GM12801 (cell line): ENCODE results near the gene GIMAP8.

Experiments used
- CTCF ChIP-seq: IDR thresholded peaks from one replicate; pipeline ENCODE4 v1.5.1; 2011; ENCODE audit warnings: control low read depth; ENCODE audit not compliant: insufficient read length; ENCODE audit errors: extremely low read depth

Gene GIMAP8

DNA sequence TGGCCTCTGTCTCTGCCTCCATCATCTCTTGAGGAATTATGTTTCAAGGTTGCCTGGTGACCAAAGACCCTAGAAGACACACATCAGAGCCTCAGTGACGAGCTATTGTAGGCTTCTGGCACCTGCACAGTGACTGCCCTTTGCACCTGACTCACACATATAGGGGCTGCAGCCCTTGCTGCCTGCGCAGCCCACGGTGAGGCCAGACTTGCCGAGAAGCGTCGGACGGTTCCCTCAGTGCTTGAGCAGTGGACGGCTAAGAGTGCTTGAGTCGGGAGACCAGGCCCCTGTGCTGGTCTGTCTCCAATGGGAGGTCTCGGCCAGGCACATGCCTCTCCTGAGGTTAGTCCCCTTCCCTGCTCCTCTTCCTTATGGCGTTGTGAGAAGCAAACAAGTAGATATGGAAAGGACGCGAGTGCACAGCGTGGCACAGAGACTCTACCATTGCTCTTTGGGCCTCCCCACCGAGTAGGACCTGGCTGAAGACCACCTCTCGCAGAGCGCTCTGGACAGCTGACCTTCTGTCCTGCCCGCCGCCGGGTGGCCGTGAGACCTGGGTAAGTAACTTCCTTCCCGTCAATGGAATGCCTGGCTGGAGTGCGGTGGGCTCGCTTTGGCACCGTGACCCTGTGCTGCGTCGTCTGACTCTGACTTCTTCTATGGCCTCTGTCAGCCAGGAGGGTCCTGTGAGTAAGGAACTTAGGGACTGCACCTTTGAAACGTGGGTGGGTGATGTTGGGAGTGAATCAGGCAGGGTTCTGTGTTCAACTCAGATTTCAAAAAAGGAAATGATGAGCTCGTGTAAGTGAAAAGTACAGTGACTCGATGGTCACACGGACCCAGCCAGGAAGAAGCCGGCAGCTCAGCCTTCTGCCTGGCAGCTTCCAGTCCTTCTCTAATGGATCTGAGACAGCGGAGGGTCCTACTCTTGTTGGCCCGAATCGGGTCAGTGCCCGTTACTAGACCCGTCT is 37.6 kb upstream of the GIMAP8 start:
- TF ChIP-seq CTCF = no peak

GRCh38 chr7:150413640-150414081 is 36.8 kb upstream of the GIMAP8 start:
- TF ChIP-seq CTCF = no peak

DNA sequence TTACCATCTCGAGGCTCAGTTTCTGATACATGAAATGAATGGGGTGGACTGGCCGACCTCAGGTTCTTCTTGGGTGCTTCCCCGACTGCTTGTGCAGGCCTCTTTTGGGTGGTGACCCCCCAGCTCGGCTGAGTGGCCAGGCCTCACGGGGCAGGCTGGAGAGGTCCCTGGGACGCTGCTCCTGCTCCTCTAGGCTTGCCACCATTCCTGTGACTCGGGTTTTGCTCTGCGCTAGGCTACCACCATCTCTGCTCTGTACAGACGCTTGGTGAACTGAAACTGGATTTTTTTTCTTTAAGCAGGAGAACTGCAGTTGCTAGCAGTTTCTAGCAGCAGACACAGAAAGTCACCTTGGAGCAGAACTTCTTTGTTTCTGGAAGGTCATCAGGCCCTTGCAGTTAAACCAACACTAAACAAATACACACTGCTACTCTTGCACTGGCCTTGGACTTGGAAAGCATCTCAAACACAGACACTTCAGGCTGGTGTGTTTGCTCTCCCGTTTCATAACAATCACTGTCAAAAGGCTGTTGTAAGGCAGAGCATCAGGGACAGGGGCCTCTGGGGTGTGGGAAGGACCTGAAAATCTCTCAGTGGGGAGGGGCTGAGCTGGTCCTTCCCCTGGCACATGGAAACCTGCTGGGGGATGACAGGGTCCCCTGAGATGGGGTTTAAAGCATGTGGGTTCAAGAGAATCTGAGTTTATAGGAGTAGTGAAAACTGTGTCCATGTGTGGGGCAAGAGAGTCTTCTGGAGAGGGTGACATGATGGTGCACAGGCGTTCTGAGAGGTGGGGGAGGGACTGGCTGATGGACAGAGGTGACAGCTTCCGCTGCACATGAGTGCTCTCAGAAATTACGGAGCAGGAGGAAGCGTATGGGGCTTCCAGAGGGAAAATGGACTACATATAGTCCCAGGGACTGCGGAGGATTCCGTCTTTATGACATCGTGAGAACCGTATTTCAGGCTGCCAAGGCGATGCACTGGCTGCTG is 35.0 kb upstream of the GIMAP8 start:
- TF ChIP-seq CTCF = no peak

GRCh38 chr7:150417239-150417638 is 33.2 kb upstream of the GIMAP8 start:
- no peak for TF ChIP-seq CTCF

DNA sequence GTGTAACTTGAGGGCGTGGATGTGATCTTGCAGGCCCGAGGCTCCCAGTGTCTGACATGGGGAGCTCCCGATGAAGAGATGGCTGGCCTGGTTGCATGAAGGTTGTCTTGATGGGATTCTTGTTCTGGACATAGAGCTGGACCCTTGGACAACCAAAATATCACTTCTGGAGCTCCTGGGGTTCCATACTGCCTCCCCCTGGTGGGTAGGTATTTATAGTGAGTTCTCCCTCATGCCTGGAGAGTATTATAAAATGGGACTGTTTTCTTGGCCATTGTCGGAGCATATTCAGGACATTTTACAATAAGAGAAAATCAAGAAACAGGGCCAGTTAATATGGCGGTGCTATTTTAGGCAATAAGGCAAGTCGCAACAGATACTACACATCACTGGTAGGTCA is 32.6 kb upstream of the GIMAP8 start:
- TF ChIP-seq CTCF = no peak

DNA sequence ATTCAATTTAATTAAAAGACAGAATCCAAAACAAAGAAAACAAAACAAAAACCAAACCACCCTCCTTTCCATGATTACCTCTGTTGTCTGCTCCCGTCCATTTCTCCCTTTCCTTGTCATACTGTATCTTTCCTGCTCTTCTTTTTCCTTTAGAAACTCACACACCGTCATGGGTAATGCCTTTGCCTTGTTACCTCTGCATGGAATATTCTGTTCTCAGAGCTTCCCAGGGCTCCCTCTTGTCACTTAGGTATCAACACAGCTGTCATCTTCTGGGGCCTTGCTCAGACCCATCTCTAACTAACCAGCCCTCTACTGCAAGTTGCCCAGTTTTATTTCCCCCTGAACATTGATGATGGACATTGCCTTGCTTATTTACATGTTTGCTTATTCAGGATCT is 30.2 kb upstream of the GIMAP8 start:
- TF ChIP-seq CTCF = no peak
